GM10266 (cell line): ENCODE results near the gene ALKAL2.

Source experiments
- DNase-seq: peaks from one replicate; pipeline ENCODE4 v3.0.0; 2012; ENCODE audit errors: extremely low spot score
- CTCF ChIP-seq: IDR thresholded peaks from 2 replicates; pipeline ENCODE4 v1.5.1; 2012; ENCODE audit warnings: mild to moderate bottlenecking, low read depth; ENCODE audit not compliant: control insufficient read depth, insufficient read depth; ENCODE audit errors: missing control alignments

ALKAL2 gene

GRCh38 chr2:284896-285492 is 2.9 kb downstream of the ALKAL2 start:
- TF ChIP-seq CTCF = no peak
- no peak for DNase-seq

- no peak for TF ChIP-seq CTCF
- DNase-seq = no peak
These were observed 3.7 kb downstream of the ALKAL2 start for GRCh38 chr2:283996-284794.

- no peak for TF ChIP-seq CTCF
These were observed 5.3 kb downstream of the ALKAL2 start for GRCh38 chr2:282371-283263.

GRCh38 chr2:281381-281780 is 6.5 kb downstream of the ALKAL2 start:
- no peak for TF ChIP-seq CTCF
- DNase-seq = no peak

More at GRCh38 chr2:282371-283263, 5.3 kb downstream of the ALKAL2 start:
- no peak for DNase-seq

- no peak for DNase-seq
- TF ChIP-seq CTCF = no peak
These were observed 7.2 kb downstream of the ALKAL2 start for GRCh38 chr2:280650-281110.

- TF ChIP-seq CTCF = no peak
- no peak for DNase-seq
These were observed 7.8 kb downstream of the ALKAL2 start for GRCh38 chr2:279956-280649.
